ENCODE results near the gene RAB7A. TPM values are rescaled to one million over a fixed set of nuclear protein-coding genes. Genes with fewer than 3 reads are reported as not detected.

The RAB7A gene
- total and polyA plus RNA-seq, 2 of the 8 experiments (the other 6 are each of a cell fraction or from before 2014, with no cell fraction given), result 179 to 195 TPM

- Histone ChIP-seq H3K79me1 (ENCODE audit: low read depth, low read length) (peaks cover 8% of the 10 kb centered on the region; the same call in 1 of the 2 replicates), H3K23me2 (ENCODE audit: low read depth, low read length) (no peaks in the 10 kb centered on the region), H2BK12ac (ENCODE audit: low read depth, low read length) (no peak overlapping the region), H2AFZ (ENCODE audit: low read length) (no peak overlapping the region), H3K9ac (replicated peaks in 1 of 4; ENCODE audit: extremely low read depth in 1 of 4, low read depth in 3 of 4, low read length in 3 of 4) (no peak overlapping the region), H3K4me1 (replicated peaks in 1 of 4; ENCODE audit: control insufficient read depth in 3 of 4, insufficient read depth in 4 of 4, low read length in 3 of 4) (peaks cover 0 to 2% (median 0%) of the 10 kb centered on the region in 4 experiments; a peak in 3 of 7 replicates), H2AK5ac (ENCODE audit: low read depth, low read length) (no peak overlapping the region), H2BK15ac (ENCODE audit: low read length) (no peak overlapping the region), H4K91ac (replicated peaks; ENCODE audit: insufficient read length, low read length) (no peak overlapping the region), H4K8ac (ENCODE audit: extremely low read depth, insufficient read depth, low read length) (no peak overlapping the region), H3K27ac (ENCODE audit: low read depth, low read length) (no peak overlapping the region), H3K4me3 (ENCODE audit: extremely low read depth in 1 of 4, insufficient read depth in 2 of 4, low read depth in 3 of 4, low read length in 4 of 4) (no peak overlapping the region), H3K9me3 (ENCODE audit: insufficient read depth in 2 of 2, low read depth in 1 of 2, low read length in 1 of 2) (no peaks in the 10 kb centered on the region), H3K23ac (ENCODE audit: insufficient read length) (no peak overlapping the region), H3K18ac (ENCODE audit: extremely low read depth, low read length) (no peak overlapping the region), H3K27me3 (replicated peaks in 1 of 4; ENCODE audit: control insufficient read depth in 3 of 4, extremely low read depth in 1 of 4, insufficient read depth in 3 of 4, low read length in 3 of 4) (no peaks in the 10 kb centered on the region), H2BK20ac (ENCODE audit: low read length) (no peak overlapping the region), H3K14ac (ENCODE audit: insufficient read length) (no peak overlapping the region), H2BK120ac (replicated peaks; ENCODE audit: low read depth, low read length) (no peak overlapping the region), H4K5ac (ENCODE audit: insufficient read length, low read depth, low read length) (no peak overlapping the region), H3K79me2 (ENCODE audit: control insufficient read depth in 1 of 2, insufficient read depth in 2 of 2, low read length in 2 of 2) (peaks cover 0 to 10% of the 10 kb centered on the region in 2 experiments; a peak in 1 of 4 replicates), H3K36me3 (ENCODE audit: control insufficient read depth in 2 of 4, insufficient read depth in 4 of 4, low read length in 3 of 4) (peaks cover 14 to 41% (median 38%) of the 10 kb centered on the region in 4 experiments; a peak in 7 of 8 replicates), H3K4me2 (ENCODE audit: insufficient read depth in 1 of 2, low read depth in 2 of 2, low read length in 2 of 2) (no peak overlapping the region), H4K20me1 (replicated peaks in 1 of 2; ENCODE audit: control insufficient read depth in 1 of 2, insufficient read depth in 2 of 2, low read length in 2 of 2) (peaks cover 4 to 7% of the 10 kb centered on the region in 2 experiments), H3K56ac (replicated peaks; ENCODE audit: insufficient read length, low read depth, low read length) (no peak overlapping the region), H3K4ac (replicated peaks; ENCODE audit: insufficient read length, low read depth, low read length) (no peak overlapping the region), H2BK5ac (ENCODE audit: low read depth, low read length) (no peak overlapping the region)
- no peak for TF ChIP-seq SUZ12 (IDR thresholded peaks at IDR 0.05; ENCODE audit: low read length)
- DNase-seq (ENCODE audit: low read depth in 1 of 2, low spot score in 2 of 2), result no peak
- ChIA-PET POLR2A (ENCODE audit: partially characterized antibody) (no interaction called here), CTCF (ENCODE audit: partially characterized antibody) (interaction anchor here (2.6 kb wide), 1 partner anchor 10 kb away, joined by 16 read pairs; no protein-coding TSS in a partner anchor)
- 92% methylated on average over 4 of the region's 4 CpGs; no CpG with 5 or more reads in 1 of the 2 experiments for WGBS, 2 experiments (ENCODE audit: extremely low coverage in 1 of 2, insufficient coverage in 1 of 2, insufficient read length in 1 of 2, insufficient replicate concordance in 2 of 2, low coverage in 1 of 2, low lambda C conversion rate in 2 of 2, missing lambda C conversion rate in 1 of 2)
- no peak for FAIRE-seq
These were observed 79.8 kb downstream of the RAB7A start for GRCh38 chr3:128805772-128806171.

All from H1 (cell line).